Motor neuron (in vitro differentiated cells): ENCODE data around the gene ELF1. TPM values are rescaled to one million over a fixed set of nuclear protein-coding genes. Genes with fewer than 3 reads are reported as not detected.
"Not testable (repeated sequence)": the region's sequence is repeated elsewhere in the genome, so short reads cannot be mapped to it uniquely, and the experiment has no call there.

Experiments
- ATAC-seq, 8 experiments: fragments of 200-7000 bp; cut with Tn5 transposase; replicated peaks in 6 of 8; 2 replicates each; pipeline ENCODE4 v1.8.0; 2021; ENCODE audit warnings: mild to moderate bottlenecking in 8 of 8, moderate library complexity in 8 of 8
- H3K27ac ChIP-seq, 2 donors: fragments of 250-450 bp; sonication (Bioruptor Pico); 2 replicates each; pipeline ENCODE4 v1.9.0; 2021; ENCODE audit warnings: antibody characterized with exemption in 2 of 2, mild to moderate bottlenecking in 2 of 2, moderate library complexity in 1 of 2
- H3K4me1 ChIP-seq, 2 donors: fragments of 250-450 bp; sonication (Bioruptor Pico); replicated peaks in 1 of 2; 2 replicates each; pipeline ENCODE4 v1.6.1; 2021; ENCODE audit warnings: antibody characterized with exemption in 2 of 2, mild to moderate bottlenecking in 2 of 2, moderate library complexity in 1 of 2
- H3K4me3 ChIP-seq, 5 donors: fragments of 250-450 bp; sonication (Bioruptor Pico); 2 replicates each; pipeline ENCODE4 v1.9.0; 2021; ENCODE audit warnings: antibody characterized with exemption in 5 of 5, mild to moderate bottlenecking in 5 of 5, moderate library complexity in 4 of 5
- WGBS, 10 experiments: fragments of 450-650 bp; shearing (Covaris generic); methylation state at CpG; one replicate each; pipeline ENCODE4 v1.0.0; 2022; 5-methylcytosine and 5-hydroxymethylcytosine counted together
- in situ Hi-C, 9 experiments: fragments of 400-800 bp; cut with MboI; loops; one replicate each; pipeline ENCODE4 v1.15.0; 2021; ENCODE audit warnings: low sequenced_read_pairs in 9 of 9, low pct_unique_long_range_greater_than_20kb in 2 of 9; ENCODE audit not compliant: unreplicated experiment in 9 of 9
- total RNA-seq, 8 experiments: library from RNA; unstranded; fragments of 300-600 nt; gene quantifications; 2 replicates each; pipeline versions ENCODE4 v1.2.3 to v1.2.4, GENCODE V29; 2022

ELF1 gene
- total RNA-seq, 8 experiments from 2014 or later, result 5.9 to 48.0 (median 16.5) TPM

DNA sequence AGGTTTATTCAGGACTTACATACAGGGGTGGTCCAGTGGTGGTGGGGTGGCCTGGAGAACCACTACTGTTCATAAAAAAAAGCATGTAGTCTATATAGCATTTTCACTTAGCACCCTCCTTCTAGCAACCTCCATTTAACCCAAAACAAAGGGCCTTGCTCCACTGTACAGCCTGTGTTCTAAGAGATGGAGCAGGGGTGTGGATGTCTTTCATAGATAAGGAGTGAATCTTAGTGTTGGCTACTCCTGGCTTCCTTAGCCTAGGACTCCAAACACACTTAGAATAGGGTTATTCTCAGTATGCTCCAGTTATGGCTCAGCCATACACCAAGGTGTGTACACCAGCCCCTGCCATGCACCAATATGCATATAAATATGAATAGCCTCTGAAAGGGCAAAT is 95.2 kb downstream of the ELF1 start:
- H3K27ac ChIP-seq, result no peak overlapping the region
- no peak for ATAC-seq
- in situ Hi-C loops, result no loop called here

DNA sequence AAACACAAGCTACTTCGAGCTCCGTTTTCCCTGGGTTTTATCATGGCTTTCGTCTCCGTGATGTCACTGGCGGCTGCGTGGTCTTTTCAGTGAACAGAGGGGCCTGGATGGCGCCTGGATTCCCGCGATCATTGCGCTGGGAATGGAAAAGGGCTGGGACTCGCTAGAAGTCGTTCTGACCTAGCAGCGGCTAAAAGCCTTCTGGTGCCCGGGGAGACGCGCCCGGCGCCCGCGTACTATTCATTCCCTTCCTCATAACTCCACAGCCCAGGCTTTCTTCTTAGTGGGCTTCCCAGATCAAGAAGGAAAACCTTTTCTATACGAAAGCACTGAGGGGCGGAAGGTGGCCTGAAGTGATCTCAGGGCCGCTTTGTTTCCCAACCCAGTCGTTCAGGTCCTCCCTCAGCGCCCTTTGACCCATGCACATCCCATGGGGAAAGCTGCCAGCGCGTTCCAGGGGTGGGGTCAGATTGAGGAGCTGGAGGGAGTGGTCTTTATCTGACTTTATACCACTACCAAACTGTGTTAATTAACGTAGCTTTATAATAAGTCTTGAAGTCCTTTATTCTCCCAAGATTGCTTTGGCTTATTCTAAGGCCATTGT is 96.6 kb downstream of the ELF1 start:
- ATAC-seq, result no peak
- WGBS, 10 experiments, result 50 to 100% (median 66%) methylated on average over 1 to 12 of the region's 28 CpGs
- H3K27ac ChIP-seq, result no peak overlapping the region
- H3K4me1 ChIP-seq, result peaks cover 0 to 11% of the 10 kb centered on the region in 2 donors
- in situ Hi-C loops, result no loop called here
- no peak overlapping the region for H3K4me3 ChIP-seq

More for the DNA sequence above, 95.2 kb downstream of the ELF1 start:
- Histone ChIP-seq H3K4me3 (no peak overlapping the region), H3K4me1 (peaks cover 0 to 11% of the 10 kb centered on the region in 2 donors)

DNA sequence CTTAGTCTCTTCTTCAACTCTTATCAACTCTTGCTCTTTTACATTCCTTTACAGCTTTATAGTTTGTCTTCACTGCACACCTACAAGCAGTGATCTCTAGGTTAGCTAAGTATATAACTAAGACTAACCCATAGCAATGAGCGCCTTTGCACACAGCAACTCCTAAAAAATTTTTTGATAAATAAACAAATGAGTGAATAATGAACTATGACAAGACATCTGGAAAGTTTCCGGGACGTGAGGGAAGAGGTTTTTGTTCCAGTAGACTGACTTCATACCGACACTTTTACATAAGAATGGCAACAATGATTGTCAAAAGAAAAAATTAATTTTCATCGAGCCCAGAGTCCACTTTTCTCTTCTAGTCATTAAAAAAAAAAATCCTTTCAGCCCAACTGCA is 98.3 kb downstream of the ELF1 start:
- WGBS, 10 experiments, result 2 to 21% (median 12%) methylated on average over 4 to 5 of the region's 5 CpGs; no CpG with 5 or more reads in 1 of the 10 experiments
- H3K4me3 ChIP-seq, result peak overlapping the region; percentile 56 to 78 (median 67)
- H3K27ac ChIP-seq, result peak overlapping the region; percentile 75 to 92
- H3K4me1 ChIP-seq, result peaks cover 0 to 11% of the 10 kb centered on the region in 2 donors
- in situ Hi-C loops, result no loop called here
- no peak for ATAC-seq

DNA sequence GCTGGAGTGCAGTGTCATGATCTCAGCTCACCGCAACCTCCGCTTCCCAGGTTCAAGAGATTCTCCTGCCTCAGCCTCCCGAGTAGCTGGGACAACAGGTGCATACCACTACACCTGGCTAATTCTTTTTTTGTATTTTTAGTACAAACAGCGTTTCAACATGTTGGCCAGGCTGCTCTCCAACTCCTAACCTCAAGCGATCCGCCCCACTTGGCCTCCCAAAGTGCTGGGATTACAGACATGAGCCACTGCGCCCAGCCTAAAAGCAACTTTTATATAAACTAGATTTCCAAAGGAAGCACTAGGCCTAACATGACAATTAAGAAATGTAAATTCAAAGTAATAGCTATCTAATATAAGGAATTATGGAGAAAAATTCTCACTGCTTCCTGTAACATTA is 99.2 kb downstream of the ELF1 start:
- H3K27ac ChIP-seq, ATAC-seq, H3K4me3 ChIP-seq, in situ Hi-C loops: not testable (repeated sequence)
- WGBS, 10 experiments, result 81 to 100% (median 97%) methylated on average over 3 to 7 of the region's 7 CpGs; no CpG with 5 or more reads in 1 of the 10 experiments
- H3K4me1 ChIP-seq, result peaks cover 0 to 11% of the 10 kb centered on the region in 2 donors

DNA sequence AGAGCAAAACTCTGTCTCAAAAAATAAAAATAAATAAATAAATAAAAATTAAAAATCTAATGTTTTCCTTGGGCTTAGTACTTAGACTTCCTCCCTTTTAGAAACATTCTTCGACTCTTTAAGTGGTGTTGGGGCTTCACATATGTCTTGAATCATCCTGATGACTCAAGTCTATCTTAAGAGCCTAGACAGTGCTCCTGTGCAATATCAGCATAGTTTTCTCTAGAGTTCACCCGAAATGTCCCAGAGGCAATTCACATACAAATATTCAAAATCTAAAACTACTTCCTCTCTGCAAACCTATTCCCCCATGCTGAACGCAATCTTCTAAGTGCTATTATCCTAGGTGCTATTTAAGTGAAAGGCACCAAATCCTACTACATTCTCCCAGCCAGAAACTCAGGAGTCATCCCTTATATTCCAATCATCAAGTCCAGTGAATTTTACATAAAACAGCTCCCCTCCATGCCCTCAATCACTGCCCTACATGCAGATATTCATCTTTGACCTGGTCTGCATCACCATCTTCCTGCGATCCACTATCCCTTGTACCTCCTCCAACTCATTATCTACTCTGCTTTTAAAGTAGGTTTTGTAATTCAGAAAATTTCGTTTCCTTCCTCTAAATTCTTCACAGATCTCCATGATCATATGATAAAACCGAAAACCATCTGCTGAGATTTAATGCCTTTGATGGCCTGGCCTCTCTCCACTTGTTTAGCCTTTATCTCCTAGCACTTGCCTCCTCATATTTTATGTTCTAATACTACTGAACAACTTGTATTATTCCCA is 102.7 kb downstream of the ELF1 start:
- in situ Hi-C loops, result no loop called here
- Histone ChIP-seq H3K27ac (no peak overlapping the region), H3K4me1 (peaks cover 0 to 7% of the 10 kb centered on the region in 2 donors), H3K4me3 (no peak overlapping the region)
- ATAC-seq, result peak in 1 of 8 experiments; percentile 67
- 40 to 94% (median 75%) methylated on average over 1 to 6 of the region's 6 CpGs for WGBS, 10 experiments

DNA sequence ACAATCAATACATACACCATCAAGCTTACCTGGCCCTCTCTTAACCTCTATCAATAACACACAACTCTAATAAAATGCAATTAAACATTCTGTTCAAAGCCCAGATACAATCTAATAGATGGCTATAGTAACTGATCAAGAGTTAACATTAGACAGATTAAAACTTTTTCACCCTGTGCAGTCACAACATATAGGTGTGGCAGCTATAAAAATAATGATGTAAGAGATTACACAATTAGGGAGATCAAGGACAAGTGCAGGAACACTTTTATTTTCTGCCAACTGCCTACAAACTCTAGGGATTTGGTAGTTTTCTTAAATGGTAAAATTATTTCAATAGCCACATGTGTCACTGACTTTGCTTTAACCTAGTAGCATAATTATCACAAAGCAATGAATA is 104.3 kb downstream of the ELF1 start:
- H3K4me3 ChIP-seq, H3K4me1 ChIP-seq, in situ Hi-C loops, H3K27ac ChIP-seq: not testable (repeated sequence)
- peak in 1 of 8 experiments; percentile 25 for ATAC-seq

DNA sequence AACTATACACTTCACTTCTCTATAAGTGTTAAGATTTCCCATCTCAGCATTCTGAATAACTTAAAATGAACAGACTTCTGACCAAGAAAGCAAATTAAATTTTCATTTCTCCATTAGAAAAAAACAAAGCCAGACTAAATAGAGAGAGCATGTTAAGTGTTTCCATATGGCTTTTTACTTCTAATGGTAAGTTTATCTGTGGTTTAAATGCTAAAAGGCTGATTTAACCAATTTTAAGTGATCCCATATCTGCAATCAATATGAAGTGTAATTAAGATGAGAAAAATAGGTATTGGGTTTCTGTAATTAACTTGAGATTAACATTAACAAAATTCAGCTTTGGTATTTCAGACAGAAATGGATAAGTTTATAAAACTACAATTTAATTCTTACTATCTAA is 107.8 kb downstream of the ELF1 start:
- Histone ChIP-seq H3K4me3 (no peak overlapping the region), H3K27ac (no peak overlapping the region), H3K4me1 (no peaks in the 10 kb centered on the region)
- in situ Hi-C loops, result no loop called here
- no peak for ATAC-seq

DNA sequence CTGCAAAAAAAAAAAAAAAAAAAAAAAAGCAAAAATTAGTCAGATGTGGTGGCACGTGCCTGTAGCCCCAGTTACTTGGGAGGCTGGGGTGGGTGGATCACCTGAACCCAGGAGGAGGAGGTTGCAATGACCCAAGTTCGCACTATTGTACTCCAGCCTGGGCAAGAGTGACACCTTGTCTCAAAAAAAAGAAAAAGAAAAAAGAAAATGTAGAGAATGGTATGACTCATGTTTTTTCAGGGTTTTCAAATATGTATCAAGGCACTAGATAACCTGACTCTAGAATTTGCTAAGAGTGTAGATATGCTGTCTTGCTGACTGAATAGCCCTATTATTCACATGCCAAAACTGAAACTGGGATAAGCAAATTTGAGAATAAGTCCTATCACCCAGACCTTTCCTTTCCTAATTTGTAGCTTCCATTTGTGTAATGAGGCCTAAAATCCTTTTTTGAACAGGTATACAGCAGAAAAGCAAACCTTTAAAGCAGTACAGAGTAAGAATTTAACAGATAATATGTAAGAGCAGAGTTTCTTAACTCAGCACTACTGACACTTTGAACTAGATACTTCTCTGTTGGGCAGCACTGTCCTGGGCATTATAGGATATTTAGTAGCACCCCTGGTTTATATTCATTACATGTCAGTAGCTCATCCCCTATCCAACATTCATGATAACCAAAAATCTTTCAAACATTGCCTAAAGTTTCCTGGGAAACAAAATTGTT is 108.6 kb downstream of the ELF1 start:
- Histone ChIP-seq H3K27ac (no peak overlapping the region), H3K4me3 (no peak overlapping the region), H3K4me1 (no peaks in the 10 kb centered on the region)
- WGBS, 10 experiments, result 70 to 100% (median 90%) methylated on average over 1 to 2 of the region's 2 CpGs; no CpG with 5 or more reads in 1 of the 10 experiments
- in situ Hi-C loops, result no loop called here
- peak in 1 of 8 experiments; percentile 18 for ATAC-seq

DNA sequence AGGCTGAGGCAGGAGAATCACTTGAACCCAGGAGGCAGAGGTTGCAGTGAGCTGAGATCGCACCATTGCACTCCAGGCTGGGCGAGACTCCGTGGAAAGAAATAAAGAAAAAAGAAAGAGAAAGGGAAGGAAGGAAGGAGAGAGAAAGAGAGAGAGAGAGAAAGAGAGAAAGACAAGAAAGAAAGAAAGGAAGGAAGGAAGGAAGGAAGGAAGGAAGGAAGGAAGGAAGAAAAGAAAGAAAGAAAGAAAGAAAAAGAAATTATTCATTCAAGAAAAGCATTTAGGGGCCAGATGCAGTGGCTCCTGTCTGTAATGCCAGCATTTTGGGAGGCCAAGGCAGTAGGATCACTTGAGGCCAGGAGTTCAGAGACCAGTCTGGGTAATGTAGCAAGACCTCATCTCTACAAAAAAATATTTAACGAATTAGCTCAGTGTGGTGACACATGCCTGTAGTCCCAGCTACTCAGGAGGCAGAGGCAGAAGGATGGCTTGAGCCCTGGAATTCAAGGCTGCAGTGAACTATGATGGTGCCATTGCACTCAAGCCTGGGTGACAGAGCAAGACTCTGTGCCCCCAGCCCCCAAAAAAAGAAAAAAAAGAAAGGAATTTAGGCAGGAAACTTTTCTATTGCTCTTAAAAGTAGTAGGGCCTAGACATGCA is 109.4 kb downstream of the ELF1 start:
- WGBS, 10 experiments, result 92 to 100% (median 100%) methylated on average over 1 to 4 of the region's 4 CpGs; no CpG with 5 or more reads in 3 of the 10 experiments
- in situ Hi-C loops, result not testable (repeated sequence)

DNA sequence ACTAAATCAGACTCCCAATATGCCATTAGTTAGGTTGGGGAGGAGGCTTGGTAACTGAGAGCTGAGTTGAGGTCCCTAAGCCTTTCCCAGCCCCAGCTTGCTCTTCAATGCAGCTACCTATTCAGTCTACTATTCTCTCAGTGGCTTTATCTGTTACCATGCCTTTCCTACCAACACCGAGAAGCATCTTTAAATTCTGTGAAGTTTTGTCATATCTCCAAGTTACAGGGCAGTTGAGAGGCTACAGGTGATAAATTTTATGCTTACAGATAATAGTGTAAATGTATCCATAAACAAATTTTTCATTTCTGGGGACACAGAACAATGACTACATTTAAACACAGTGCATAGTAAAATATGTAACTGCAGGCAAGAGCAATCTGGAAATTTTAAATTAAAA is 110.6 kb downstream of the ELF1 start:
- H3K4me3 ChIP-seq, result no peak overlapping the region
- in situ Hi-C loops, result no loop called here
- no peaks in the 10 kb centered on the region for H3K4me1 ChIP-seq
- 83 to 100% (median 90%) methylated on average over 1 of the region's 1 CpG; no CpG with 5 or more reads in 4 of the 10 experiments for whole genome bisulfite sequencing, 10 experiments
- no peak overlapping the region for H3K27ac ChIP-seq
- peak in 1 of 8 experiments; percentile 19 for ATAC-seq

More for the DNA sequence above, 109.4 kb downstream of the ELF1 start:
- not testable (repeated sequence) for ATAC-seq, H3K4me3 ChIP-seq, H3K4me1 ChIP-seq, H3K27ac ChIP-seq

DNA sequence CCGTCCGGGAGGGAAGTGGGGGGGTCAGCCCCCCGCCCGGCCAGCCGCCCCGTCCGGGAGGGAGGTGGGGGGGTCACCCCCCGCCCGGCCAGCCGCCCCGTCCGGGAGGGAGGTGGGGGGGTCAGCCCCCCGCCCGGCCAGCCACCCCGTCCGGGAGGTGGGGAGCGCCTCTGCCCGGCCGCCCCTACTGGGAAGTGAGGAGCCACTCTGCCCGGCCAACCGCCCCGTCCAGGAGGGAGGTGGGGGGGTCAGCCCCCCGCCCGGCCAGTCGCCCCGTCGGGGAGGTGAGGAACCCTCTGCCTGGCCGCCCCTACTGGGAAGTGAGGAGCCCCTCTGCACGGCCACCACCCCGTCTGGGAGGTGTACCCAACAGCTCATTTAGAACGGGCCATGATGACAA is 118.1 kb downstream of the ELF1 start:
- H3K4me3 ChIP-seq, H3K4me1 ChIP-seq, H3K27ac ChIP-seq, in situ Hi-C loops, ATAC-seq: not testable (repeated sequence)
- no CpG with 5 or more reads among the region's 31 CpGs for WGBS, 10 experiments

DNA sequence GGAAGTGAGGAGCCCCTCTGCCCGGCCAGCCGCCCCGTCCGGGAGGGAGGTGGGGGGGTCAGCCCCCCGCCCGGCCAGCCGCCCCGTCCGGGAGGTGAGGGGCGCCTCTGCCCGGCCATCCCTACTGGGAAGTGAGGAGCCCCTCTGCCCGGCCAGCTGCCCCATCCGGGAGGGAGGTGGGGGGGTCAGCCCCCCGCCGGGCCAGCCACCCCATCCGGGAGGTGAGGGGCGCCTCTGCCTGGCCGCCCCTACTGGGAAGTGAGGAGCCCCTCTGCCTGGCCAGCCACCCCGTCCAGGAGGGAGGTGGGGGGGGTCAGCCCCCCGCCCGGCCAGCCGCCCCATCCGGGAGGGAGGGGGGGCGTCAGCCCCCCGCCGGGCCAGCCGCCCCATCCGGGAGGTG is 118.5 kb downstream of the ELF1 start:
- WGBS, 10 experiments, result no CpG with 5 or more reads among the region's 28 CpGs
- H3K4me3 ChIP-seq, in situ Hi-C loops, ATAC-seq, H3K27ac ChIP-seq, H3K4me1 ChIP-seq: not testable (repeated sequence)

DNA sequence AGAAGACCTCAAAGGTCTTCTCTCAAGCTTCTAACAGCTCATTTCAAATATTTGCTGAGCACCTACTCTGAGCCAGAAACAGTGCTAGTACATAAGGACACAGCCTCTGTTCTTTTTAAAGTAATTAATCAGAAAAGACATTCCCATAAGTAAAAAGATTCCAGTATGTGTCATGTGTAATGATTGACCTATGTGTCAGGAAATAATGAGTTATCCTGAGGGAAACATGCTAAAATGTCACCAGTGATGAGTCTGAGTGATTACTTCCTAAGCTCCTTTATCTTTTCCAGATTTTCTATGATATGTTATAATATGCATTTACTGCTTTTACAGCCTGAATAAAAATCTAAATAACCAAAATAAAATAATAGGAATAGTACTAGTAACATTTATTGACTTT is 122.1 kb downstream of the ELF1 start:
- ATAC-seq, result no peak
- Histone ChIP-seq H3K4me3 (no peak overlapping the region), H3K4me1 (peaks cover 4 to 6% of the 10 kb centered on the region in 2 donors), H3K27ac (no peak overlapping the region)
- in situ Hi-C loops, result no loop called here
